GM12878 (cell line): ENCODE measurements around the gene TMC8. TPM values are rescaled to one million over a fixed set of nuclear protein-coding genes. Genes with fewer than 3 reads are reported as not detected.

Source experiments
- ATAC-seq: fragments of 200-7000 bp; cut with Tn5 transposase; 3 replicates; pipeline ENCODE4 v1.9.1; 2020; ENCODE audit warnings: mild to moderate bottlenecking, moderate library complexity
- BruUV-seq: library from RNA; stranded (reverse); fragments of 400-500 nt; replicated peaks from 2 replicates; lab custom pipeline; 2021; lab: Mats Ljungman, UMichigan
- CTCF ChIA-PET: fragments of 300-600 bp; sonication (Branson Sonifier 250); formaldehyde crosslinking; extraction: SDS; loops from one replicate; lab custom pipeline; 2021; ENCODE audit warnings: inconsistent platforms; lab: Yijun Ruan, JAX
- POLR2A ChIA-PET: fragments of 350-600 bp; formaldehyde crosslinking; extraction: SDS; loops from one replicate; lab custom pipeline; 2021; ENCODE audit warnings: inconsistent platforms; lab: Charles Lee
- RAD21 ChIA-PET: fragments of 300-600 bp; sonication (Branson Sonifier 250); formaldehyde crosslinking; loops from one replicate; lab custom pipeline; 2023; ENCODE audit warnings: antibody characterized with exemption; ENCODE audit not compliant: unreplicated experiment; lab: Charles Lee
- SMC1A ChIA-PET: fragments of 300-600 bp; sonication (Branson Sonifier 250); formaldehyde crosslinking; loops from one replicate; lab custom pipeline; 2023; ENCODE audit not compliant: unreplicated experiment, uncharacterized antibody; lab: Charles Lee
- DNase-seq: peaks from one replicate; pipeline ENCODE4 v3.0.0-alpha.2; 2011; ENCODE audit warnings: low read depth, low spot score
- FAIRE-seq: peaks from 3 replicates; lab custom pipeline; 2011; peaks lifted over from hg19 to GRCh38; lab: Jason Lieb, UNC
- H2AFZ ChIP-seq: 2 replicates; pipeline ENCODE4 v1.6.0; 2011; ENCODE audit warnings: low read depth, low read length, control low read depth; ENCODE audit not compliant: control insufficient read depth
- H3K27ac ChIP-seq: 2 replicates; pipeline ENCODE4 v1.5.1; 2011; ENCODE audit warnings: control low read depth; ENCODE audit not compliant: control insufficient read depth, insufficient read depth
- H3K27me3 ChIP-seq, 2 experiments: replicated peaks in 1 of 2; 2 replicates each; pipeline versions ENCODE4 v1.6.0 to v1.6.1; 2011; ENCODE audit warnings: low read length in 1 of 2; ENCODE audit not compliant: control insufficient read depth in 2 of 2, insufficient read depth in 2 of 2
- H3K36me3 ChIP-seq, 2 experiments: 2 replicates each; pipeline ENCODE4 v1.5.1; 2011; ENCODE audit warnings: low read length in 1 of 2; ENCODE audit not compliant: control insufficient read depth in 2 of 2, insufficient read depth in 2 of 2
- H3K4me1 ChIP-seq: 2 replicates; pipeline ENCODE4 v1.6.1; 2011; ENCODE audit warnings: mild to moderate bottlenecking, low read length, moderate library complexity, mixed read lengths; ENCODE audit not compliant: control insufficient read depth, insufficient read depth
- H3K4me2 ChIP-seq: 2 replicates; pipeline ENCODE4 v1.6.0; 2011; ENCODE audit warnings: control low read depth; ENCODE audit not compliant: control insufficient read depth, insufficient read depth
- H3K4me3 ChIP-seq: fragments of 200-600 bp; sonication (generic); 2 replicates; pipeline ENCODE4 v1.5.1; 2016
- H3K79me2 ChIP-seq: 2 replicates; pipeline ENCODE4 v1.6.0; 2011; ENCODE audit warnings: low read length; ENCODE audit not compliant: control insufficient read depth, insufficient read depth
- H3K9ac ChIP-seq: 2 replicates; pipeline ENCODE4 v1.8.0; 2011; ENCODE audit warnings: low read length, control low read depth, mixed read lengths; ENCODE audit not compliant: control insufficient read depth, insufficient read depth
- H3K9me3 ChIP-seq: replicated peaks from 3 replicates; pipeline ENCODE4 v1.5.1; 2011; ENCODE audit warnings: mild to moderate bottlenecking, low read length; ENCODE audit not compliant: control insufficient read depth, insufficient read depth
- H4K20me1 ChIP-seq: 2 replicates; pipeline ENCODE4 v1.6.0; 2011; ENCODE audit not compliant: control insufficient read depth, insufficient read depth
- MXI1 ChIP-seq: fragments of 150-350 bp; IDR thresholded peaks from 2 replicates; pipeline ENCODE4 v1.6.1; 2011; ENCODE audit warnings: low read depth, mild to moderate bottlenecking, inconsistent platforms, low read length, improper control_type of control experiment
- NFYB ChIP-seq: IDR thresholded peaks from 2 replicates; pipeline ENCODE4 v1.6.1; 2011; ENCODE audit warnings: low read depth, mild to moderate bottlenecking, low read length, improper control_type of control experiment, moderate library complexity; ENCODE audit not compliant: insufficient read depth
- PAX8 ChIP-seq: fragments of 450-650 bp; IDR thresholded peaks from 2 replicates; pipeline ENCODE4 v1.6.1; 2017; ENCODE audit warnings: mild to moderate bottlenecking, moderate library complexity
- SPI1 ChIP-seq: IDR thresholded peaks from 2 replicates; pipeline ENCODE4 v1.6.1; 2011; ENCODE audit warnings: low read depth, mild to moderate bottlenecking, low read length, moderate library complexity, borderline replicate concordance; ENCODE audit not compliant: insufficient read depth
- SREBF2 ChIP-seq: IDR thresholded peaks from 2 replicates; pipeline ENCODE4 v1.6.1; 2012; ENCODE audit warnings: mild to moderate bottlenecking, low read length
- WGBS: methylation state at CpG from one replicate; pipeline ENCODE4 v1.1.6; 2016; ENCODE audit warnings: low lambda C conversion rate; ENCODE audit not compliant: insufficient replicate concordance, insufficient coverage; ENCODE audit errors: missing lambda C conversion rate; 5-methylcytosine and 5-hydroxymethylcytosine counted together
- in situ Hi-C: fragments of 300-500 bp; cut with MboI; formaldehyde crosslinking; loops from 9 replicates; pipeline ENCODE4 v1.14.3; 2018; ENCODE audit warnings: mixed read lengths
- intact Hi-C: fragments of 100-400 bp; cut with micrococcal nuclease; formaldehyde crosslinking; loops from one replicate; pipeline ENCODE4 v1.14.2; 2022; ENCODE audit not compliant: unreplicated experiment
- polyA plus RNA-seq, 11 experiments: library from polyadenylated mRNA; depleted of rRNA in 4 of 11; unstranded in 6 of 11; stranded (reverse) in 5 of 11; fragments of >200 nt; fragmentation: Nextera tagmentation in 4 of 11; fragmentation: Illumina TruSeq in 1 of 11; extraction: Ambion mirVana in 4 of 11; extraction: Trizol in 1 of 11; gene quantifications; 1 replicate in 1 of 11; 2 replicates in 10 of 11; pipeline versions ENCODE4 v1.2.1 to v1.2.3, GENCODE V29; 2011 to 2016; ENCODE audit warnings: inconsistent platforms in 2 of 11, missing spikeins in 2 of 11, low read depth in 1 of 11
- total RNA-seq, 4 experiments: library from RNA; depleted of rRNA in 3 of 4; stranded (reverse); fragments of >200 nt in 3 of 4; fragmentation: Illumina TruSeq in 1 of 4; extraction: Trizol in 1 of 4; gene quantifications; 2 replicates each; pipeline versions ENCODE4 v1.2.1 to v1.2.3, GENCODE V29; 2013 to 2021
- TF ChIP-seq, protein P1 (sequence below): IDR thresholded peaks from 2 replicates; pipeline ENCODE4 v1.6.1; 2011; ENCODE audit warnings: borderline replicate concordance, low read depth, mild to moderate bottlenecking, moderate library complexity, mixed read lengths, low read length; ENCODE audit not compliant: insufficient read depth; ENCODE audit errors: extremely low read length
- TF ChIP-seq, protein P2 (sequence below): fragments of 450-650 bp; IDR thresholded peaks from 2 replicates; pipeline ENCODE4 v1.6.1; 2017; ENCODE audit warnings: mild to moderate bottlenecking, low read depth, inconsistent platforms; ENCODE audit not compliant: poor library complexity, severe bottlenecking
- TF ChIP-seq, protein P3 (sequence below): fragments of 450-650 bp; IDR thresholded peaks from 2 replicates; pipeline ENCODE4 v1.6.1; 2018; ENCODE audit warnings: mild to moderate bottlenecking, low read depth, moderate library complexity; ENCODE audit not compliant: partially characterized antibody
- TF ChIP-seq, protein P4 (sequence below): IDR thresholded peaks from 2 replicates; pipeline ENCODE4 v1.6.1; 2011; ENCODE audit warnings: borderline replicate concordance, low read depth, mild to moderate bottlenecking, moderate library complexity, low read length; ENCODE audit not compliant: insufficient read depth, poor library complexity, severe bottlenecking

TMC8 gene
- total and polyA plus RNA-seq, 10 of the 15 experiments (the other 5 are each of a cell fraction or from before 2014, with no cell fraction given), result 2.7 to 128 (median 40.0) TPM

DNA sequence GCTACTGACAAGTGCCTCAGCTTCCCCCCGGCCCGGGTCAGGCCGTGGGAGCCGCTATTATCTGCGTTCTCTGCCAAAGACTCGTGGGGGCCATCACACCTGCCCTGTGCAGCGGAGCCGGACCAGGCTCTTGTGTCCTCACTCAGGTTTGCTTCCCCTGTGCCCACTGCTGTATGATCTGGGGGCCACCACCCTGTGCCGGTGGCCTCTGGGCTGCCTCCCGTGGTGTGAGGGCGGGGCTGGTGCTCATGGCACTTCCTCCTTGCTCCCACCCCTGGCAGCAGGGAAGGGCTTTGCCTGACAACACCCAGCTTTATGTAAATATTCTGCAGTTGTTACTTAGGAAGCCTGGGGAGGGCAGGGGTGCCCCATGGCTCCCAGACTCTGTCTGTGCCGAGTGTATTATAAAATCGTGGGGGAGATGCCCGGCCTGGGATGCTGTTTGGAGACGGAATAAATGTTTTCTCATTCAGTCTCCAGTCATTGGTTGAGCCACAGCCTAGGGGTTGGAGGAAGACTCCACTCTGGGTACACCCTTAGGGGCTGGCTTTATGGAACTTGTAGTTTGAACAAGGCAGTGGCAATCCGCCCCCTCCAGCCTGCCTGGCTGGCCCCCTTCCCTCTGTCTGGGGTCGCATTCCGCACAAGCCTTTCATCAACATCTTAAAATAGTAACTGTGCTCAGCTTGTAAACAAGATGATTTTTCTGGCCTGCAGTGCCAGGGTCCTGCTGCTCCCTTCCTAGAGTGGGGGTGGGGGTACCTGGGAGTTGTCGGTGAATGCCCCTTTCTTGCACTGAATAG is 41.9 kb downstream of the TMC8 start:
- intact Hi-C loops, result loop anchor here (1.0 to 2.0 kb wide), 2 partner anchors 32 to 38 kb away; no protein-coding TSS in a partner anchor
- peak overlapping the region; percentile 54 for H3K9ac ChIP-seq
- TF ChIP-seq, protein P1, sequence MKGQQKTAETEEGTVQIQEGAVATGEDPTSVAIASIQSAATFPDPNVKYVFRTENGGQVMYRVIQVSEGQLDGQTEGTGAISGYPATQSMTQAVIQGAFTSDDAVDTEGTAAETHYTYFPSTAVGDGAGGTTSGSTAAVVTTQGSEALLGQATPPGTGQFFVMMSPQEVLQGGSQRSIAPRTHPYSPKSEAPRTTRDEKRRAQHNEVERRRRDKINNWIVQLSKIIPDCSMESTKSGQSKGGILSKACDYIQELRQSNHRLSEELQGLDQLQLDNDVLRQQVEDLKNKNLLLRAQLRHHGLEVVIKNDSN, result no peak
- TF ChIP-seq MXI1, result peak; percentile 55
- TF ChIP-seq, protein P2, sequence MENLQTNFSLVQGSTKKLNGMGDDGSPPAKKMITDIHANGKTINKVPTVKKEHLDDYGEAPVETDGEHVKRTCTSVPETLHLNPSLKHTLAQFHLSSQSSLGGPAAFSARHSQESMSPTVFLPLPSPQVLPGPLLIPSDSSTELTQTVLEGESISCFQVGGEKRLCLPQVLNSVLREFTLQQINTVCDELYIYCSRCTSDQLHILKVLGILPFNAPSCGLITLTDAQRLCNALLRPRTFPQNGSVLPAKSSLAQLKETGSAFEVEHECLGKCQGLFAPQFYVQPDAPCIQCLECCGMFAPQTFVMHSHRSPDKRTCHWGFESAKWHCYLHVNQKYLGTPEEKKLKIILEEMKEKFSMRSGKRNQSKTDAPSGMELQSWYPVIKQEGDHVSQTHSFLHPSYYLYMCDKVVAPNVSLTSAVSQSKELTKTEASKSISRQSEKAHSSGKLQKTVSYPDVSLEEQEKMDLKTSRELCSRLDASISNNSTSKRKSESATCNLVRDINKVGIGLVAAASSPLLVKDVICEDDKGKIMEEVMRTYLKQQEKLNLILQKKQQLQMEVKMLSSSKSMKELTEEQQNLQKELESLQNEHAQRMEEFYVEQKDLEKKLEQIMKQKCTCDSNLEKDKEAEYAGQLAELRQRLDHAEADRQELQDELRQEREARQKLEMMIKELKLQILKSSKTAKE, result peak; percentile 7
- no peak for TF ChIP-seq PAX8
- TF ChIP-seq SREBF2, result no peak
- peak; percentile 25; the same call in 1 of the 2 replicates for TF ChIP-seq SPI1
- TF ChIP-seq, protein P3, sequence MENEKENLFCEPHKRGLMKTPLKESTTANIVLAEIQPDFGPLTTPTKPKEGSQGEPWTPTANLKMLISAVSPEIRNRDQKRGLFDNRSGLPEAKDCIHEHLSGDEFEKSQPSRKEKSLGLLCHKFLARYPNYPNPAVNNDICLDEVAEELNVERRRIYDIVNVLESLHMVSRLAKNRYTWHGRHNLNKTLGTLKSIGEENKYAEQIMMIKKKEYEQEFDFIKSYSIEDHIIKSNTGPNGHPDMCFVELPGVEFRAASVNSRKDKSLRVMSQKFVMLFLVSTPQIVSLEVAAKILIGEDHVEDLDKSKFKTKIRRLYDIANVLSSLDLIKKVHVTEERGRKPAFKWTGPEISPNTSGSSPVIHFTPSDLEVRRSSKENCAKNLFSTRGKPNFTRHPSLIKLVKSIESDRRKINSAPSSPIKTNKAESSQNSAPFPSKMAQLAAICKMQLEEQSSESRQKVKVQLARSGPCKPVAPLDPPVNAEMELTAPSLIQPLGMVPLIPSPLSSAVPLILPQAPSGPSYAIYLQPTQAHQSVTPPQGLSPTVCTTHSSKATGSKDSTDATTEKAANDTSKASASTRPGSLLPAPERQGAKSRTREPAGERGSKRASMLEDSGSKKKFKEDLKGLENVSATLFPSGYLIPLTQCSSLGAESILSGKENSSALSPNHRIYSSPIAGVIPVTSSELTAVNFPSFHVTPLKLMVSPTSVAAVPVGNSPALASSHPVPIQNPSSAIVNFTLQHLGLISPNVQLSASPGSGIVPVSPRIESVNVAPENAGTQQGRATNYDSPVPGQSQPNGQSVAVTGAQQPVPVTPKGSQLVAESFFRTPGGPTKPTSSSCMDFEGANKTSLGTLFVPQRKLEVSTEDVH, result peak; percentile 52
- TF ChIP-seq, protein P4, sequence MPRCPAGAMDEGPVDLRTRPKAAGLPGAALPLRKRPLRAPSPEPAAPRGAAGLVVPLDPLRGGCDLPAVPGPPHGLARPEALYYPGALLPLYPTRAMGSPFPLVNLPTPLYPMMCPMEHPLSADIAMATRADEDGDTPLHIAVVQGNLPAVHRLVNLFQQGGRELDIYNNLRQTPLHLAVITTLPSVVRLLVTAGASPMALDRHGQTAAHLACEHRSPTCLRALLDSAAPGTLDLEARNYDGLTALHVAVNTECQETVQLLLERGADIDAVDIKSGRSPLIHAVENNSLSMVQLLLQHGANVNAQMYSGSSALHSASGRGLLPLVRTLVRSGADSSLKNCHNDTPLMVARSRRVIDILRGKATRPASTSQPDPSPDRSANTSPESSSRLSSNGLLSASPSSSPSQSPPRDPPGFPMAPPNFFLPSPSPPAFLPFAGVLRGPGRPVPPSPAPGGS, result peak; percentile 10
- TF ChIP-seq NFYB, result peak; percentile 36; the same call in 1 of the 2 replicates

More for the DNA sequence above, 41.9 kb downstream of the TMC8 start:
- POLR2A ChIA-PET, result interaction anchor here (0.6 to 8.7 kb wide), 15 partner anchors 10 to 58 kb away, joined by 3 to 85 read pairs (median 6); partner anchors contain the start of genes TMC6 and TMC8
- Histone ChIP-seq H3K27me3 (no peaks in the 10 kb centered on the region), H3K4me2 (peak overlapping the region; percentile 96), H3K36me3 (peaks cover 0 to 26% of the 10 kb centered on the region in 2 experiments; a peak in 3 of 4 replicates), H3K4me1 (peaks cover 64% of the 10 kb centered on the region), H3K27ac (peak overlapping the region; percentile 86), H2AFZ (no peak overlapping the region), H3K9me3 (no peaks in the 10 kb centered on the region), H3K4me3 (peak overlapping the region; percentile 70), H3K79me2 (peaks cover 59% of the 10 kb centered on the region), H4K20me1 (no peaks in the 10 kb centered on the region; the same call in 1 of the 2 replicates)
- SMC1A ChIA-PET, result interaction anchor here (0.7 to 7.4 kb wide), 11 partner anchors 9 to 153 kb away, joined by 3 to 51 read pairs (median 5); partner anchors contain the start of genes C17orf99 and TMC8
- FAIRE-seq (no peak), DNase-seq (no peak), ATAC-seq (peak; percentile 23)
- BruUV-seq, result no TSS peak
- CTCF ChIA-PET, result interaction anchor here (1.0 to 9.0 kb wide), 8 partner anchors 9 to 87 kb away, joined by 3 to 132 read pairs (median 14); partner anchors contain the start of genes TMC6 and TMC8
- 12% methylated on average over 19 of the region's 19 CpGs for WGBS
- in situ Hi-C loops, result loop anchor here (25.0 kb wide), 1 partner anchor 1910 kb away; the partner anchor contains the start of gene UBALD2
- RAD21 ChIA-PET, result interaction anchor here (1.0 to 8.6 kb wide), 11 partner anchors 8 to 79 kb away, joined by 3 to 83 read pairs (median 4); partner anchors contain the start of genes TMC6 and TMC8
